Panc1 (cell line): ENCODE measurements around the gene SEC11C.

Experiments
- POLR2AphosphoS5 ChIP-seq: IDR thresholded peaks from 2 replicates; pipeline ENCODE4 v1.6.1; 2012; ENCODE audit warnings: mild to moderate bottlenecking, low read depth, low read length, moderate library complexity
- SIN3A ChIP-seq: IDR thresholded peaks from 2 replicates; pipeline ENCODE4 v1.6.1; 2012; ENCODE audit warnings: low read depth, mild to moderate bottlenecking, low read length, moderate library complexity, borderline replicate concordance; ENCODE audit not compliant: insufficient read depth
- TCF7L2 ChIP-seq: IDR thresholded peaks from 2 replicates; pipeline ENCODE4 v1.6.1; 2011; ENCODE audit warnings: mild to moderate bottlenecking, low read depth, low read length, inconsistent platforms
- TF ChIP-seq, protein P1 (sequence below): fragments of 450-650 bp; IDR thresholded peaks from 2 replicates; pipeline ENCODE4 v1.5.1; 2017; ENCODE audit warnings: mild to moderate bottlenecking
- TF ChIP-seq, protein P2 (sequence below), 2 experiments: IDR thresholded peaks; 2 replicates each; pipeline ENCODE4 v1.6.1; 2011 to 2012; ENCODE audit warnings: low read depth in 2 of 2, control low read depth in 1 of 2, low read length in 1 of 2, mild to moderate bottlenecking in 1 of 2, moderate library complexity in 1 of 2; ENCODE audit not compliant: insufficient read depth in 1 of 2

DNA sequence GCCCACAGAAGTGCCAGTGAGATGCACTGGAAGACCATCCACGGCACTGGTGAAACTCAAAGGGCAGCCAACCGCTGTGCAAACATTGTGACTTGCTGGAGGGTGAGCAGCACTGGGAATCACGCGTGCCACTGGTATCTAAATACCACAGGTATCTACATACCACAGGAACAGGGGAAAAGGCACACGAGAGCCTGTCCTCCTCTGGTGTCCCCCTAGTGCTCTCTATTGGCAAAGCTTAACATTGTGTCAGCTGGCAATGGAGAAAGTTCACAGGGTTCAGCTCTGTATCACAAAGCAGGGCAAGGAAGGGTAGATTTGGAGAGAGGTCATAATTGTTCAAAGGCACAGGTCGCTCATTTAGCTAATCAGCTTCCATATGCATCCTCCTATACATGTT lies 12.6 kb upstream of the SEC11C start:
- TF ChIP-seq, protein P1, sequence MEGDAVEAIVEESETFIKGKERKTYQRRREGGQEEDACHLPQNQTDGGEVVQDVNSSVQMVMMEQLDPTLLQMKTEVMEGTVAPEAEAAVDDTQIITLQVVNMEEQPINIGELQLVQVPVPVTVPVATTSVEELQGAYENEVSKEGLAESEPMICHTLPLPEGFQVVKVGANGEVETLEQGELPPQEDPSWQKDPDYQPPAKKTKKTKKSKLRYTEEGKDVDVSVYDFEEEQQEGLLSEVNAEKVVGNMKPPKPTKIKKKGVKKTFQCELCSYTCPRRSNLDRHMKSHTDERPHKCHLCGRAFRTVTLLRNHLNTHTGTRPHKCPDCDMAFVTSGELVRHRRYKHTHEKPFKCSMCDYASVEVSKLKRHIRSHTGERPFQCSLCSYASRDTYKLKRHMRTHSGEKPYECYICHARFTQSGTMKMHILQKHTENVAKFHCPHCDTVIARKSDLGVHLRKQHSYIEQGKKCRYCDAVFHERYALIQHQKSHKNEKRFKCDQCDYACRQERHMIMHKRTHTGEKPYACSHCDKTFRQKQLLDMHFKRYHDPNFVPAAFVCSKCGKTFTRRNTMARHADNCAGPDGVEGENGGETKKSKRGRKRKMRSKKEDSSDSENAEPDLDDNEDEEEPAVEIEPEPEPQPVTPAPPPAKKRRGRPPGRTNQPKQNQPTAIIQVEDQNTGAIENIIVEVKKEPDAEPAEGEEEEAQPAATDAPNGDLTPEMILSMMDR, result no peak
- no peak for TF ChIP-seq POLR2AphosphoS5
- TF ChIP-seq, protein P2, sequence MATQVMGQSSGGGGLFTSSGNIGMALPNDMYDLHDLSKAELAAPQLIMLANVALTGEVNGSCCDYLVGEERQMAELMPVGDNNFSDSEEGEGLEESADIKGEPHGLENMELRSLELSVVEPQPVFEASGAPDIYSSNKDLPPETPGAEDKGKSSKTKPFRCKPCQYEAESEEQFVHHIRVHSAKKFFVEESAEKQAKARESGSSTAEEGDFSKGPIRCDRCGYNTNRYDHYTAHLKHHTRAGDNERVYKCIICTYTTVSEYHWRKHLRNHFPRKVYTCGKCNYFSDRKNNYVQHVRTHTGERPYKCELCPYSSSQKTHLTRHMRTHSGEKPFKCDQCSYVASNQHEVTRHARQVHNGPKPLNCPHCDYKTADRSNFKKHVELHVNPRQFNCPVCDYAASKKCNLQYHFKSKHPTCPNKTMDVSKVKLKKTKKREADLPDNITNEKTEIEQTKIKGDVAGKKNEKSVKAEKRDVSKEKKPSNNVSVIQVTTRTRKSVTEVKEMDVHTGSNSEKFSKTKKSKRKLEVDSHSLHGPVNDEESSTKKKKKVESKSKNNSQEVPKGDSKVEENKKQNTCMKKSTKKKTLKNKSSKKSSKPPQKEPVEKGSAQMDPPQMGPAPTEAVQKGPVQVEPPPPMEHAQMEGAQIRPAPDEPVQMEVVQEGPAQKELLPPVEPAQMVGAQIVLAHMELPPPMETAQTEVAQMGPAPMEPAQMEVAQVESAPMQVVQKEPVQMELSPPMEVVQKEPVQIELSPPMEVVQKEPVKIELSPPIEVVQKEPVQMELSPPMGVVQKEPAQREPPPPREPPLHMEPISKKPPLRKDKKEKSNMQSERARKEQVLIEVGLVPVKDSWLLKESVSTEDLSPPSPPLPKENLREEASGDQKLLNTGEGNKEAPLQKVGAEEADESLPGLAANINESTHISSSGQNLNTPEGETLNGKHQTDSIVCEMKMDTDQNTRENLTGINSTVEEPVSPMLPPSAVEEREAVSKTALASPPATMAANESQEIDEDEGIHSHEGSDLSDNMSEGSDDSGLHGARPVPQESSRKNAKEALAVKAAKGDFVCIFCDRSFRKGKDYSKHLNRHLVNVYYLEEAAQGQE (IDR thresholded peaks at IDR 0.05; ENCODE audit: insufficient read depth in 1 of 2, low read depth in 2 of 2, low read length in 1 of 2), result no peak
- TF ChIP-seq TCF7L2, result no peak
- no peak for TF ChIP-seq SIN3A
